K562 (cell line): Measurements from ENCODE around the gene NVL. TPM values are rescaled to one million over a fixed set of nuclear protein-coding genes. Genes with fewer than 3 reads are reported as not detected.

Experiments
- ETV5 ChIP-seq: sonication (generic); formaldehyde crosslinking; IDR thresholded peaks from 2 replicates; pipeline ENCODE4 v1.4.0; 2020; ENCODE audit warnings: low read depth, mild to moderate bottlenecking, missing genetic modification reagents
- FOS ChIP-seq: IDR thresholded peaks from 3 replicates; pipeline ENCODE4 v1.6.1; 2011; ENCODE audit not compliant: insufficient read length; ENCODE audit errors: extremely low read depth
- GABPB1 ChIP-seq: sonication (generic); formaldehyde crosslinking; IDR thresholded peaks from 2 replicates; pipeline ENCODE4 v1.8.0; 2022; ENCODE audit warnings: mild to moderate bottlenecking, missing genetic modification reagents
- GTF2F1 ChIP-seq: IDR thresholded peaks from 2 replicates; pipeline ENCODE4 v1.6.1; 2011; ENCODE audit warnings: low read depth, low read length, improper control_type of control experiment
- HNRNPLL ChIP-seq: fragments of 200-400 bp; formaldehyde crosslinking; IDR thresholded peaks from 2 replicates; pipeline ENCODE4 v1.6.1; 2017; ENCODE audit warnings: low read length, low read depth, mild to moderate bottlenecking; ENCODE audit not compliant: poor library complexity, severe bottlenecking
- MEF2D ChIP-seq: conservative IDR thresholded peaks from 2 replicates; pipeline ENCODE4 v1.6.1; 2016; ENCODE audit warnings: low read depth, missing genetic modification characterization, missing compliant biosample characterization
- PHB2 ChIP-seq: fragments of 450-650 bp; IDR thresholded peaks from 2 replicates; pipeline ENCODE4 v1.6.1; 2017; ENCODE audit warnings: low read depth
- TEAD1 ChIP-seq, 2 experiments: fragments of 450-650 bp in 1 of 2; sonication (generic) in 1 of 2; formaldehyde crosslinking; IDR thresholded peaks; 2 replicates each; pipeline versions ENCODE4 v1.4.0 to v1.8.0; 2020 to 2022; ENCODE audit warnings: mild to moderate bottlenecking in 2 of 2, missing genetic modification reagents in 1 of 2
- ZKSCAN1 ChIP-seq: fragments of 150-350 bp; IDR thresholded peaks from 2 replicates; pipeline ENCODE4 v1.6.1; 2016; ENCODE audit warnings: low read depth, low read length
- ZNF12 ChIP-seq: sonication (generic); formaldehyde crosslinking; IDR thresholded peaks from 2 replicates; pipeline ENCODE4 v1.4.0; 2020; ENCODE audit warnings: mild to moderate bottlenecking, missing genetic modification reagents
- ZNF274 ChIP-seq: IDR thresholded peaks from 2 replicates; pipeline ENCODE4 v1.6.1; 2011; ENCODE audit warnings: low read depth, mild to moderate bottlenecking, low read length, moderate library complexity, borderline replicate concordance
- ZNF76 ChIP-seq: fragments of 250-450 bp; sonication (Bioruptor Pico); IDR thresholded peaks from 2 replicates; pipeline ENCODE4 v1.4.0; 2020; ENCODE audit warnings: mild to moderate bottlenecking, moderate library complexity, borderline replicate concordance
- ZNF79 ChIP-seq: fragments of 250-450 bp; sonication (Bioruptor Pico); IDR thresholded peaks from 2 replicates; pipeline ENCODE4 v1.4.0; 2020; ENCODE audit warnings: low read depth, mild to moderate bottlenecking, moderate library complexity
- ZSCAN32 ChIP-seq: fragments of 450-650 bp; formaldehyde crosslinking; IDR thresholded peaks from 2 replicates; pipeline ENCODE4 v1.4.0; 2020; ENCODE audit warnings: mild to moderate bottlenecking, moderate library complexity
- polyA plus RNA-seq, 8 experiments: library from polyadenylated mRNA; depleted of rRNA in 4 of 8; stranded (reverse) in 5 of 8; unstranded in 3 of 8; fragments of >200 nt; fragmentation: Nextera tagmentation in 2 of 8; fragmentation: Illumina TruSeq in 1 of 8; extraction: Ambion mirVana in 2 of 8; extraction: Trizol in 1 of 8; gene quantifications; 2 replicates each; pipeline versions ENCODE4 v1.2.1 to v1.2.3, GENCODE V29; 2011 to 2014; ENCODE audit warnings: inconsistent platforms in 1 of 8, missing spikeins in 1 of 8
- total RNA-seq, 7 experiments: library from RNA; depleted of rRNA in 6 of 7; stranded (reverse); fragments of >200 nt in 6 of 7; fragmentation: Illumina TruSeq in 2 of 7; extraction: Trizol in 2 of 7; gene quantifications; 2 replicates each; pipeline versions ENCODE4 v1.2.1 to v1.2.3, GENCODE V29; 2011 to 2021; ENCODE audit warnings: low replicate concordance in 1 of 7
- TF ChIP-seq, protein P1 (sequence below): fragments of 250-450 bp; sonication (Bioruptor Pico); IDR thresholded peaks from 2 replicates; pipeline ENCODE4 v1.9.0; 2021; ENCODE audit warnings: mild to moderate bottlenecking, inconsistent platforms
- TF ChIP-seq, protein P2 (sequence below): fragments of 250-450 bp; sonication (Bioruptor Pico); IDR thresholded peaks from 2 replicates; pipeline ENCODE4 v1.5.0; 2022; ENCODE audit warnings: mild to moderate bottlenecking
- TF ChIP-seq, protein P3 (sequence below): IDR thresholded peaks from 2 replicates; pipeline ENCODE4 v1.6.1; 2011; ENCODE audit warnings: borderline replicate concordance, low read depth, mild to moderate bottlenecking, moderate library complexity, low read length; ENCODE audit not compliant: insufficient read depth, poor library complexity, severe bottlenecking
- TF ChIP-seq, protein P4 (sequence below), 2 experiments: IDR thresholded peaks; 2 replicates each; pipeline ENCODE4 v1.6.1; 2012; ENCODE audit warnings: improper control_type of control experiment in 2 of 2, low read depth in 2 of 2, low read length in 2 of 2, borderline replicate concordance in 1 of 2

The NVL gene
- total and polyA plus RNA-seq, 9 of the 15 experiments (the other 6 are each of a cell fraction or from before 2014, with no cell fraction given): 32.5 to 86.6 (median 62.9) TPM

DNA sequence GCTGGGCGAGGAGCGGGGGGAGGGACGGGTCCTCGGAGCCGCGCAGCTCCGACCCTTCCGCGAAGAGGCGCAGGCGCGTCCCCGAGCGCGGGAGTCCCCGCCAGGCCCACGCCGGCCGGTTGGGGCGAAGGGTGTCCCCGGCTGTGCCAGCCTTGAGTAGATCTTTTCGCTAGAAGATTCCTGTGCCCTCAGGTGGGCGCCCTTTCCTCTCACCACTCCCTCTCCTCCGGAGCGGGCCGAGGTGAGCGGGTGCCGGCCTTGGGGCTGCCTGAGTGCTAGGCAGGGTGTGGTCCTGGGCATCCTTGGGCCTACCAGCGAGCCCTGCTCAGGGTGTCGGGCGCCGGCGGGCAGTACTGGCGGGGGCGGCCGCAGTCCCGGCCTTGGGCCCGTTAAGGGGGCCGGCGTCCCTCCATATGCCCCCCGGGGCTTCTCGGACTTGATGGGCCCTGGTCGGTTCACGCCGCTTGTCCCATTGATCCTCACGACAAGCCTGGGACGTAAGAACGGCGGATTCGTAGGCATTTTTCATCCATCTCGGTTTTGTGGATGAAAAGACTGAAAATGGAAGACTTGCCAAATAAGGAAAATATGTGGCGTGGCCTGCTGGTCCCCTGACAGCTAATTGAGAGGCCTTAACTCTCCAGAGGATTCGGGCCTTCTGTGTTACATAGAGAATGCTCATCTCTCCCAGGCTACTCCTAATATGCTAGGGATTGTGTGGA lies 146.2 kb downstream of the NVL start (continued):
- TF ChIP-seq TEAD1 (CRISPR knock-in tag; IDR thresholded peaks at IDR 0.05): 0 out of 4 replicates have a peak, but pooled peaks of 1 of the 2 experiments have one; percentile 25
- TF ChIP-seq ZNF76 (CRISPR knock-in tag): no peak
- TF ChIP-seq, protein P1, sequence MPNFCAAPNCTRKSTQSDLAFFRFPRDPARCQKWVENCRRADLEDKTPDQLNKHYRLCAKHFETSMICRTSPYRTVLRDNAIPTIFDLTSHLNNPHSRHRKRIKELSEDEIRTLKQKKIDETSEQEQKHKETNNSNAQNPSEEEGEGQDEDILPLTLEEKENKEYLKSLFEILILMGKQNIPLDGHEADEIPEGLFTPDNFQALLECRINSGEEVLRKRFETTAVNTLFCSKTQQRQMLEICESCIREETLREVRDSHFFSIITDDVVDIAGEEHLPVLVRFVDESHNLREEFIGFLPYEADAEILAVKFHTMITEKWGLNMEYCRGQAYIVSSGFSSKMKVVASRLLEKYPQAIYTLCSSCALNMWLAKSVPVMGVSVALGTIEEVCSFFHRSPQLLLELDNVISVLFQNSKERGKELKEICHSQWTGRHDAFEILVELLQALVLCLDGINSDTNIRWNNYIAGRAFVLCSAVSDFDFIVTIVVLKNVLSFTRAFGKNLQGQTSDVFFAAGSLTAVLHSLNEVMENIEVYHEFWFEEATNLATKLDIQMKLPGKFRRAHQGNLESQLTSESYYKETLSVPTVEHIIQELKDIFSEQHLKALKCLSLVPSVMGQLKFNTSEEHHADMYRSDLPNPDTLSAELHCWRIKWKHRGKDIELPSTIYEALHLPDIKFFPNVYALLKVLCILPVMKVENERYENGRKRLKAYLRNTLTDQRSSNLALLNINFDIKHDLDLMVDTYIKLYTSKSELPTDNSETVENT (CRISPR knock-in tag): no peak; the same call in 1 of the 2 replicates
- no peak for TF ChIP-seq MEF2D (tag)
- TF ChIP-seq PHB2: no peak
- TF ChIP-seq ZSCAN32 (CRISPR knock-in tag): no peak
- peak; percentile 40; the same call in 1 of the 2 replicates for TF ChIP-seq ETV5
- TF ChIP-seq GABPB1 (CRISPR knock-in tag): peak; percentile 40; the same call in 1 of the 2 replicates
- TF ChIP-seq, protein P2, sequence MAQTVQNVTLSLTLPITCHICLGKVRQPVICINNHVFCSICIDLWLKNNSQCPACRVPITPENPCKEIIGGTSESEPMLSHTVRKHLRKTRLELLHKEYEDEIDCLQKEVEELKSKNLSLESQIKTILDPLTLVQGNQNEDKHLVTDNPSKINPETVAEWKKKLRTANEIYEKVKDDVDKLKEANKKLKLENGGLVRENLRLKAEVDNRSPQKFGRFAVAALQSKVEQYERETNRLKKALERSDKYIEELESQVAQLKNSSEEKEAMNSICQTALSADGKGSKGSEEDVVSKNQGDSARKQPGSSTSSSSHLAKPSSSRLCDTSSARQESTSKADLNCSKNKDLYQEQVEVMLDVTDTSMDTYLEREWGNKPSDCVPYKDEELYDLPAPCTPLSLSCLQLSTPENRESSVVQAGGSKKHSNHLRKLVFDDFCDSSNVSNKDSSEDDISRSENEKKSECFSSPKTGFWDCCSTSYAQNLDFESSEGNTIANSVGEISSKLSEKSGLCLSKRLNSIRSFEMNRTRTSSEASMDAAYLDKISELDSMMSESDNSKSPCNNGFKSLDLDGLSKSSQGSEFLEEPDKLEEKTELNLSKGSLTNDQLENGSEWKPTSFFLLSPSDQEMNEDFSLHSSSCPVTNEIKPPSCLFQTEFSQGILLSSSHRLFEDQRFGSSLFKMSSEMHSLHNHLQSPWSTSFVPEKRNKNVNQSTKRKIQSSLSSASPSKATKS (CRISPR knock-in tag): no peak
- TF ChIP-seq ZKSCAN1: no peak
- no peak for TF ChIP-seq GTF2F1
- no peak for TF ChIP-seq ZNF79 (CRISPR knock-in tag)
- no peak for TF ChIP-seq ZNF274
- TF ChIP-seq, protein P3, sequence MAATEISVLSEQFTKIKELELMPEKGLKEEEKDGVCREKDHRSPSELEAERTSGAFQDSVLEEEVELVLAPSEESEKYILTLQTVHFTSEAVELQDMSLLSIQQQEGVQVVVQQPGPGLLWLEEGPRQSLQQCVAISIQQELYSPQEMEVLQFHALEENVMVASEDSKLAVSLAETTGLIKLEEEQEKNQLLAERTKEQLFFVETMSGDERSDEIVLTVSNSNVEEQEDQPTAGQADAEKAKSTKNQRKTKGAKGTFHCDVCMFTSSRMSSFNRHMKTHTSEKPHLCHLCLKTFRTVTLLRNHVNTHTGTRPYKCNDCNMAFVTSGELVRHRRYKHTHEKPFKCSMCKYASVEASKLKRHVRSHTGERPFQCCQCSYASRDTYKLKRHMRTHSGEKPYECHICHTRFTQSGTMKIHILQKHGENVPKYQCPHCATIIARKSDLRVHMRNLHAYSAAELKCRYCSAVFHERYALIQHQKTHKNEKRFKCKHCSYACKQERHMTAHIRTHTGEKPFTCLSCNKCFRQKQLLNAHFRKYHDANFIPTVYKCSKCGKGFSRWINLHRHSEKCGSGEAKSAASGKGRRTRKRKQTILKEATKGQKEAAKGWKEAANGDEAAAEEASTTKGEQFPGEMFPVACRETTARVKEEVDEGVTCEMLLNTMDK: no peak
- TF ChIP-seq FOS: no peak
- no peak for TF ChIP-seq ZNF12
- TF ChIP-seq, protein P4, sequence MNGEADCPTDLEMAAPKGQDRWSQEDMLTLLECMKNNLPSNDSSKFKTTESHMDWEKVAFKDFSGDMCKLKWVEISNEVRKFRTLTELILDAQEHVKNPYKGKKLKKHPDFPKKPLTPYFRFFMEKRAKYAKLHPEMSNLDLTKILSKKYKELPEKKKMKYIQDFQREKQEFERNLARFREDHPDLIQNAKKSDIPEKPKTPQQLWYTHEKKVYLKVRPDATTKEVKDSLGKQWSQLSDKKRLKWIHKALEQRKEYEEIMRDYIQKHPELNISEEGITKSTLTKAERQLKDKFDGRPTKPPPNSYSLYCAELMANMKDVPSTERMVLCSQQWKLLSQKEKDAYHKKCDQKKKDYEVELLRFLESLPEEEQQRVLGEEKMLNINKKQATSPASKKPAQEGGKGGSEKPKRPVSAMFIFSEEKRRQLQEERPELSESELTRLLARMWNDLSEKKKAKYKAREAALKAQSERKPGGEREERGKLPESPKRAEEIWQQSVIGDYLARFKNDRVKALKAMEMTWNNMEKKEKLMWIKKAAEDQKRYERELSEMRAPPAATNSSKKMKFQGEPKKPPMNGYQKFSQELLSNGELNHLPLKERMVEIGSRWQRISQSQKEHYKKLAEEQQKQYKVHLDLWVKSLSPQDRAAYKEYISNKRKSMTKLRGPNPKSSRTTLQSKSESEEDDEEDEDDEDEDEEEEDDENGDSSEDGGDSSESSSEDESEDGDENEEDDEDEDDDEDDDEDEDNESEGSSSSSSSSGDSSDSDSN (IDR thresholded peaks at IDR 0.05; ENCODE audit: borderline replicate concordance in 1 of 2, low read depth in 2 of 2, low read length in 2 of 2): peak; percentile 46 to 70; a peak in 1 of 4 replicates
- peak; percentile 0 for TF ChIP-seq HNRNPLL
